ENCODE measurements around the gene BMP8A. TPM values are rescaled to one million over a fixed set of nuclear protein-coding genes. Genes with fewer than 3 reads are reported as not detected.

BMP8A gene
- total RNA-seq, 1 experiment from 2014 or later = not detected

DNA sequence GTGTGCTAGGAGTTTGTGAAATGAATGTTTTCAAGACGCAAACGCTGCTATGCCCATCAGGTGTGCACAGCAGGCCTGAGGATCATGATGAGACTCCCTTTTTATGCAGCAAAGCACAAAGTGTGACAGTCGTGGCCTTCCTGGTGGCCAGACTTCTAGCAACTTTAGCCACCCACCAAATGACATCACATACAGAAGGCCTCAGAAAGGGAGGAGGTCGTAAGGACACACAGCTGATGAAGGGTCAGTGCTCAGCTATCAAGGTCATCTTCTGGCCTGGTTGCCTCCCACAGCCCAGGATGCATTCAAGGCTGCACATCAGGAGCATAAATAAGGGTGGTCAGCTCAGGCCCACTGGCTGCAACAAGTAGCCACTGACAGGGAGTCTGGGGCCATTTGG, 36.6 kb downstream of the BMP8A start:
- CTCF ChIA-PET = no interaction called here
- H3K4me1 Mint-ChIP-seq (ENCODE audit: insufficient read depth, unreplicated experiment) = no peaks in the 10 kb centered on the region
- TF ChIP-seq, protein P1, sequence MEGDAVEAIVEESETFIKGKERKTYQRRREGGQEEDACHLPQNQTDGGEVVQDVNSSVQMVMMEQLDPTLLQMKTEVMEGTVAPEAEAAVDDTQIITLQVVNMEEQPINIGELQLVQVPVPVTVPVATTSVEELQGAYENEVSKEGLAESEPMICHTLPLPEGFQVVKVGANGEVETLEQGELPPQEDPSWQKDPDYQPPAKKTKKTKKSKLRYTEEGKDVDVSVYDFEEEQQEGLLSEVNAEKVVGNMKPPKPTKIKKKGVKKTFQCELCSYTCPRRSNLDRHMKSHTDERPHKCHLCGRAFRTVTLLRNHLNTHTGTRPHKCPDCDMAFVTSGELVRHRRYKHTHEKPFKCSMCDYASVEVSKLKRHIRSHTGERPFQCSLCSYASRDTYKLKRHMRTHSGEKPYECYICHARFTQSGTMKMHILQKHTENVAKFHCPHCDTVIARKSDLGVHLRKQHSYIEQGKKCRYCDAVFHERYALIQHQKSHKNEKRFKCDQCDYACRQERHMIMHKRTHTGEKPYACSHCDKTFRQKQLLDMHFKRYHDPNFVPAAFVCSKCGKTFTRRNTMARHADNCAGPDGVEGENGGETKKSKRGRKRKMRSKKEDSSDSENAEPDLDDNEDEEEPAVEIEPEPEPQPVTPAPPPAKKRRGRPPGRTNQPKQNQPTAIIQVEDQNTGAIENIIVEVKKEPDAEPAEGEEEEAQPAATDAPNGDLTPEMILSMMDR (IDR thresholded peaks at IDR 0.05; ENCODE audit: unreplicated experiment) = no peak
- no peak for DNase-seq (ENCODE audit: unreplicated experiment)
- no peaks in the 10 kb centered on the region for H3K27me3 Mint-ChIP-seq (ENCODE audit: insufficient read depth, unreplicated experiment)
- peaks cover 58% of the 10 kb centered on the region for H3K36me3 Mint-ChIP-seq (ENCODE audit: insufficient read depth, unreplicated experiment)
- H3K4me3 Mint-ChIP-seq (ENCODE audit: unreplicated experiment) = no peak overlapping the region
- intact Hi-C loops (cut with micrococcal nuclease) = no loop called here
- H3K9me3 Mint-ChIP-seq (ENCODE audit: unreplicated experiment) = no peaks in the 10 kb centered on the region
- H3K27ac Mint-ChIP-seq (ENCODE audit: low read depth, unreplicated experiment) = no peak overlapping the region
- BruUV-seq (replicated peaks) = no TSS peak
- POLR2A ChIA-PET = no interaction called here

DNA sequence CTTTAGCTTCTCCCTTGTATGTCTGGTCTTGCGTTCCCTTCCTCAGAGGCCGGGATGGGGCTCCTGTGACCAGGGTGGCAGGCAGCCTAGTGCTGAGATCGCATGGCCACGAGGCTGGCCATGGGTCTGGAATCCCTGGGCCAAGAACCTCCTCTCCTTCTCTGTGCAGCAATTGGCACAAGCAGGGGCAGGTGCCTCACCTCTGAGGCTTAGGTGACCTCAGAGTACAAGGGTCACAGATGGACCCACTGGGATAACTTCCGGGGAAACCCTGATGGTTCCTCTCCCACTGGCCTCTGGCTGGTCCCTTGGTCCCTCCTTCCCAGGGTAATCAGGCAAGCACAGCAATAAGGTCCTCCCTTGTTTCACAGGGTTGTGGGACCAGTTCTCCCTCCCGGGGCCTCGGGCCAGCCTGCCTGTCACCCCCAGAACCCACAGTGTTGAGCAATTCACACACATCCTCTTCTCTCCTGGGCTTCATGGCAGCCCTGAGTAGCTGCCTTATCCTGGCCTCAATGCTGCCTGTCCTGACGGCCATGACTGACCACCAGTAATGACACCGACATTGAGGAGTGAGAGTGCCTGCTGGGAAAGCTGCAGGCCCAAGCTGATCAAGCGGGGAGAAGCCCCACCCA, 38.6 kb downstream of the BMP8A start:
- Mint-ChIP-seq H3K27ac (ENCODE audit: low read depth, unreplicated experiment) (no peak overlapping the region), H3K4me3 (ENCODE audit: unreplicated experiment) (no peak overlapping the region), H3K4me1 (ENCODE audit: insufficient read depth, unreplicated experiment) (no peaks in the 10 kb centered on the region), H3K27me3 (ENCODE audit: insufficient read depth, unreplicated experiment) (no peaks in the 10 kb centered on the region), H3K36me3 (ENCODE audit: insufficient read depth, unreplicated experiment) (peaks cover 68% of the 10 kb centered on the region), H3K9me3 (ENCODE audit: unreplicated experiment) (no peaks in the 10 kb centered on the region)
- ChIA-PET POLR2A (no interaction called here), CTCF (interaction anchor here (0.5 to 1.2 kb wide), 3 partner anchors 9 to 433 kb away, joined by 5 to 6 read pairs (median 6); no protein-coding TSS in a partner anchor)
- intact Hi-C loops (cut with micrococcal nuclease) = loop anchor here (10.0 kb wide), 1 partner anchor 255 kb away; no protein-coding TSS in a partner anchor
- TF ChIP-seq, protein P1 (IDR thresholded peaks at IDR 0.05; ENCODE audit: unreplicated experiment) = no peak
- DNase-seq (ENCODE audit: unreplicated experiment) = no peak
- BruUV-seq (replicated peaks) = no TSS peak

DNA sequence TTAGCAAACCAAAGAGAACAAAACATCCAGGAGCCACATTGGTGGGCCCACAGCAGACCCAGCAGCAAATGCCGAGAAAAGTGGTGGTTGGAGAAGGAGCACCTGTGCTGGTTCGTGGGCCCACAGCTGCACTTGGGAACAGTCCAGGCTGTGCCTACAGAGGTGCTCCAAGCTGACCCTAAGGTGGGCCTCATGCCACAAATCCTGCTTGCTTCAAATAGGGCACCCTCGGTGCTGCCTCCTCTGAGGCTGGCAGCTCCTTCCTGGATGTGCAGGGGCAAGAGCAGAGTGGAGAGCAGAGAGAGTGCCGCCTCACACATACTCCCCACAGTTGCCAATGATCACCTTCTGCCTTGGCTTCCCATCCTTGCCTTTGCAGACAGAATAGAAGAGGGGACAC, 40.1 kb downstream of the BMP8A start:
- Mint-ChIP-seq H3K4me3 (ENCODE audit: unreplicated experiment) (no peak overlapping the region), H3K4me1 (ENCODE audit: insufficient read depth, unreplicated experiment) (no peaks in the 10 kb centered on the region), H3K27ac (ENCODE audit: low read depth, unreplicated experiment) (no peak overlapping the region), H3K9me3 (ENCODE audit: unreplicated experiment) (no peaks in the 10 kb centered on the region), H3K36me3 (ENCODE audit: insufficient read depth, unreplicated experiment) (peaks cover 81% of the 10 kb centered on the region), H3K27me3 (ENCODE audit: insufficient read depth, unreplicated experiment) (no peaks in the 10 kb centered on the region)
- ChIA-PET CTCF (no interaction called here), POLR2A (no interaction called here)
- DNase-seq (ENCODE audit: unreplicated experiment) = no peak
- BruUV-seq (replicated peaks) = no TSS peak
- intact Hi-C loops (cut with micrococcal nuclease) = loop anchor here (10.0 kb wide), 1 partner anchor 257 kb away; no protein-coding TSS in a partner anchor
- TF ChIP-seq, protein P1 (IDR thresholded peaks at IDR 0.05; ENCODE audit: unreplicated experiment) = no peak

DNA sequence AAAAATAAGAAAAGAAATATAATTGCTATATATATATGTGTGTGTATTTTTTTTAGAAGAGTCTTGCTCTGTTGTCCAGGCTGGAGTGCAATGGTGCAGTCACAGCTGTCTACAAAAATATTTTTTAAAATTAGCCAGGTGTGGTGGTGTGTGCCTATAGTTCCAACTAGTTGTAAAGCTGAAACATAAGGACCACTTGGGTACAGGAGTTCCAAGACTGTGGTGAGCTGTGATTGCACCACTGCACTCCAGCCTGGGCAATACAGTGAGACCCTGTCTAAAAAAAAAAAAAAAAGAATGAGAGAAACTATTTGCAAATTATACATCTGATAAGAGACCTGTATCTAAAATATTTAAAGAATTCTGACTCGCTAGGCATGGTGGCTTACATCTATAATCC, 42.0 kb downstream of the BMP8A start:
- peaks cover 78% of the 10 kb centered on the region for H3K36me3 Mint-ChIP-seq (ENCODE audit: insufficient read depth, unreplicated experiment)
- H3K4me3 Mint-ChIP-seq (ENCODE audit: unreplicated experiment) = no peak overlapping the region
- no peak overlapping the region for H3K27ac Mint-ChIP-seq (ENCODE audit: low read depth, unreplicated experiment)
- DNase-seq (ENCODE audit: unreplicated experiment) = no peak
- no peaks in the 10 kb centered on the region for H3K9me3 Mint-ChIP-seq (ENCODE audit: unreplicated experiment)
- H3K4me1 Mint-ChIP-seq (ENCODE audit: insufficient read depth, unreplicated experiment) = no peaks in the 10 kb centered on the region
- ChIA-PET CTCF (interaction anchor here (0.8 to 1.5 kb wide), 3 partner anchors 19 to 435 kb away, joined by 3 to 4 read pairs (median 3); no protein-coding TSS in a partner anchor), POLR2A (interaction anchor here (0.5 to 1.1 kb wide), 3 partner anchors 32 to 268 kb away, joined by 3 read pairs; no protein-coding TSS in a partner anchor)
- H3K27me3 Mint-ChIP-seq (ENCODE audit: insufficient read depth, unreplicated experiment) = no peaks in the 10 kb centered on the region
- TF ChIP-seq, protein P1 (IDR thresholded peaks at IDR 0.05; ENCODE audit: unreplicated experiment) = no peak
- intact Hi-C loops (cut with micrococcal nuclease) = loop anchor here (10.0 kb wide), 1 partner anchor 259 kb away; no protein-coding TSS in a partner anchor
- BruUV-seq (replicated peaks) = no TSS peak
